ENCODE results near the gene TNS3.

Gene TNS3

DNA sequence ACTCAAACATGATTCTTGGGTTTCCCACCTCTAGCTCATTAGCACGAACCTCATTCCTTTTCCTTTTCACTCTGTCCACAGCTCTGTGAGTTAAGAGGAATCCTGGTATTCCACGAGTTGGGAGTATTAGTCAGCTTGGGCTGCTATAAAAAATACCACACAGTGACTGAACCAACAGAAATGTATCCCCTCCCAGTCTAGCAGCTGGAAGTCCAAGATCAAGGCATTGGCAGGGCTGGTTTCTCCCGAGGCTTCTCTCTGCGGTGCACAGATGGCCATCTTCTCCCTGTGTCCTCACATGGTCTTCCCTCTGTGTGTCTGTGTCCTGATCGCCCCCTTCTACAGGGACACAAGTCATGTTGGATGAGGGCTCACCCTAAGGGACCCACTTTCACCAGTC lies 261.6 kb downstream of the TNS3 start:
- peak; percentile 39 for DNase-seq

DNA sequence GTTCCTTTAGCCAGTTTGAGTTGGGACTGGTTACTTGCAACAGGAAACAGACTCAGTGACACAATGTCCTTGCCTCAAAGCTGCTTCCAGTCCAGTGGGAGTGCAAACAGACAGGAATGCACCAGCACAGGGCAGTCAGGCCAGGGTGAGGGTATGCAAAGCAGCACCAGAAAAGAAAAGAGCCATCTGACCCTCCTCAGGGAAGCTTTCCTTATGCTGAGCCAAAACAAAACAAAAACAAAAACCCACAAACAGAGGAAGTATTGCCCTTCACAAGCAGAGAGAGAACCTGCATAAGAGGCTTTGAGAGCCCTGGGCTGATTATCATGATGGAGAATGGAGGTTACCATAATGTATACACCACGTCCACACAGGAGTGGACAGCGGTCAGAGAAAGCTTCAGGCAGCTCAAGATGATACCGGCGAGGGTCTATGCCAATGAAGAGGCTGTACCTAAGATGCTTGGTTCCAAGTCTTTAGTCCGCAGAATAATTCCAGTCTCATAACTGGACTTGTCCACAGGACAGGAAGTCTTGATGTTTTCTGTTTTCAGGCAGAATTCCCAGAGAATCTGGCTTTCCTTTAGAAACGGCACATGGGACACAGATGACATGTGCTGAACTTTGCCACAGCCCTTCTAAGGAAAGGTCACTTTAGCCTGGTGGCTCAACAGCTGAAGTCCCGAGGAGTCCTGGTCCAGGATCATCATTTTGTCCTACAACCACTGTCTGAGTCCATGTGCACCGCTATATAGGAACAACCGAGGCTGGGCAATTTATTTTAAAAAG lies 263.3 kb downstream of the TNS3 start:
- DNase-seq, result no peak

DNA sequence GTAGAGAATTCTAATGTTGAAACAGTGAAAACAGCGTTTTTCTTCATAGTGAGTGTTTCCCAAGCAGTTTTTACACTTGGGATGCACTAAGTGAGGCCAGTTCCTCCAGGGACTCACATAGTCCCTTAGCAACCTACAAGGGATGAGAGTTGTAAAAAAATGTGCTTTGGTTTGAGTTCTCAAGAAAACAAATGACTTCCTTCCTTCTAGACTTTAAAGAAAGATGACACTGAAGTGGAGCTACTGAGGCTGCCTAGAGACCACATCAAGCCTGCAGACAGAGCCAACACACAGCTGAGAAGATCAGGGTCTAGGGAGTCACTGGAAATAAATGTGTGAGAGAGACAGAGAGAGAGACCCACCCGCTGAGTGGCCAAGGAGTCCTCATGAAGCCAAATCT lies 264.4 kb downstream of the TNS3 start:
- DNase-seq, result no peak

DNA sequence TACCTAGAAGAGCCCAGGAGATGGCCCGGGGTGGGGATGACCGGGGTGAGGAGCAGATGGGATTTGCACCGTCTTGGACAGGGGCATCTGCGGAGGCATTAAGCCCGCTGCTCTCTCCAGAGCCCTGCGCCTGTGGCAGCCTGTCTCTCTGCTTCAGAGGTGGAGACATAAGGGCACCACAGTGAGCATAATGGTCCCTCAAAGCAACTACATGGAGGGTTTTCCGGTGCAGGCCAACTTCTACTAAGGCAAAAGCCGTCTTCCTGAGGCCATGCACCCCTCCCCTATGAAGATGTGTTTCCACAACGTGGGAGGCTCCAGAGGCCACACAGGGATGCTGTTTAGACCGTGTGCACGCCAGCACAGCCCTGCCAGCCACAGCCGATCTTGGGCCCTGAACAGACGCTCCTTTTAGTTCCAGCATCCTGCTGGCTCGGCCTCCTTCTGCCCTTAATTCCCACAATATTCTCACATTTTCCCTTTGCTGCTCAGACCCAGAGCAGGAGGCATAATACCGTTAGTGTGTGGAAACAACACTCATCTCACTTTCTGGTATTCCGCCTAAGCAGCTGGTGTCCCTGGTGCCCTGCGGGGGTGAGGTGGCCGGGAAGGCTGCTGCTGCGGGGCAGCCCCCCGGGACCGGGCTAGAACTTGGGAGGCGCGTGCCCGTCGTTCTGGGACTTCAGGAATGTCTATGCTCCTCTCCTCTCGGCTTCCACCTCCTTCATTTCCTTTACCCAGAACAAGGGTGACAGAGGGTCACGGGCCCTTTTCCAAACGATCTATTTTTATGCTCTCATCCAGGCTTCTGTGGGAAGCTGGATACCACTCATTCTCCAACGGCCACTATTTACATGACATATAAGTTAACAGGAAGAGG lies 266.9 kb downstream of the TNS3 start:
- DNase-seq, result peak; percentile 69

DNA sequence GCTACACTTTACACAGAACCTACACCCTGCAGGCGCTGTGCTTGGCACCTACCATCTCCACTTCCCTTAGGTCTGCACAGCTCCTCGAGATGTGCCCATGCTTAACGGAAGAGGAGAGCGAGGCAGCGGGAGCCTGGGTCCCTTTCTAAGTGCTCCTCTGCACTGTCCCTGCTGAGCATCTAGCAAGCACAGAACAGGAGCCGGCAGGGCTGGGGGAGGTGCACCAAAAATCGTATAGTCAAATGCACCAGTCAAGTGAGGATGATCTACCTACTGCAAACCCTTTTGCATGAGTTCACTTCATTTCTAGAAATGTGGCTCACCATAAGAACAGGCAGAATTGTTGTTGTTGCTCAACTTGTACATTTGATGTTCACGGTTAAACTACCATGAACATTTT lies 267.7 kb downstream of the TNS3 start:
- DNase-seq, result no peak

DNA sequence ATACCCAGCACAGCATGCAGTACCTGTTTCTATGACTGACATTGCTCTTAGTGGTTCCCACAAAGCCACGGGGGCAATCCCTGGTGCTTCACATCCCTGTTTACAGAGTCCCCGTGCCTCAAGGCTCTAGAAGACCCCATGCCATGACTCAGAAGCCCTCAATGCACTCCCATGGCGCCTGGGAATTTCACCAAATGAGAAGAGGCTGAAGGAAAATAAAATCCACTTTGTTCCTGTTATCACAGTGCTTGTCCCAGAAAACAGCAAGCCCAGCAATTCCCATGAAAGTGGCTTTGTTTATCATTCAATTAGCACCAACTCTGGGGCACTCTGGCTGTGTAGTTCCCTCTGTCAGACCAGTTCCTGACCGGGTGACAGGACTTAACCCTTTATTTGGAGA lies 268.3 kb downstream of the TNS3 start:
- no peak for DNase-seq

DNA sequence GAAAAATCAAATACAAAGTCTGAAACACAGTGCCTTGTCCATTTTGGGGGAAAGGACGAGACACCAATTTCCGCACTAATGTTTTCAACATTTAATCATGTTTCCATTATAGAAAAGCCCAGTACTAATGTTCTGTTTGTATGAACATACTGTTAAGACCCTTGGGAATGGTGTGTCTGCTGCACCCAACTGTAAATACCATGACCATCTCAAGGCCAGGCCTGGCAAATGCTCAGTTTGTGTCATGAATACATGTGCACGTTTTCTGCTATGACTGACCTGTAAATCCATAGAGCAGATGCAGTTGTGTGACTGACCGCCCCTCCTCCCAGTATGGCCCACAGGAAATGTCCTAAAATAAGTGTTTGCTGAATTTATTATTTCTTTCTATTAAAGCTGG lies 270.0 kb downstream of the TNS3 start:
- no peak for DNase-seq

DNA sequence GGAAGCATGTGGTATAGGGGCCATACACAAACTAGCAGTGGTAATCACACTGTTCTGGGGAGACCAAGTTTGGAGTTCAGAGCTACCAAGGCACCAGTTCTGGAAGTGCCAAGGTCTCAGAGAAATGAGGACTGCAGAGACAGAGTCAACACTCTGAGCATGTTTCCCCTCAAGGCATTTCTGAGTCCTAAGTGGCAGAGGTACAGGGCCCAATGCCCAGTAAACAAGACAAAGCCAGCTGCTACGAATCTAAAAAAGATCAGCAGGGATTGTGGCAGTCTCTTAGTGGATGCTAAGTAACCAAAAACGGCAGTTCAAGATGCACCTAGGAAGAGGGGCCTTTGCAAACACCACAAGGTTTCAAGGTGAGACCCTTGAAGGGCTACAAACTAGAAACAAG lies 271.9 kb downstream of the TNS3 start:
- DNase-seq, result no peak

DNA sequence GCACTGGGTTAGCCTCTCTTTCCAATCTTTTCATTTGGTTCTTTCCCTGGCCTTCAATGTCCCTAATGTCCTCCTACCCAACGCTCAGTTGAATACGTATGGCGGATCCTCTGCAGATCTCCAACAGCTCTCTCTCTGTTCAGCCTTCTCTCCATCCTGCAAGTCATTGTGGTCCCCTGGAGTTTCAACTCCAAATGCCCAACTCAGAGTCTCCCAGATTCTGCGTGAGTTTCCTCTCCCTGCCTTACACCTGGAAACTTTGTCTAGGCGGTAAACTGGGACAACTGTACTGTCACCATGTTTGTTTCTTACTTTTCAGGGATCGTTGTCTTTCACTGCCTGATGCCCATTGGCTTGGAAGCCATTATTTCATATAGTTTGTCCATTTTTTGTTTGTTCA lies 273.1 kb downstream of the TNS3 start:
- DNase-seq, result no peak

DNA sequence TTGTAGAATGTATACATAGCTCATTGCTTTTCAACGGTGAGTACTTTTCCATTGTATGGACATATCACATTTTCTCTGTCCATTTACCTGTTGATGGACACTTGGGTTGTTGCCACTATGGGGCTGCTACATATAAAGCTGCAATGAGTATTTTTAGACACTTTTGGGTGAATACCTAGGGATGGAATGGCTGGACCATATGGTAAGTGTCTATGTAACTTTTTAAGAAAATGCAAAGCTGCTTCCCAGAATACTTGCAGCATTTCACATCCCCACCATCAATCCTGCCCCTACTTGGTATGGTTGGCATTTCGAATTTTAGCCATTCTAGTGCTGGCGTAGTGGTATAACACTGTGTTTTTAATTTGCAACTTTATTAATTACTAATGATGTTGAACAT lies 274.6 kb downstream of the TNS3 start:
- peak; percentile 39 for DNase-seq

DNA sequence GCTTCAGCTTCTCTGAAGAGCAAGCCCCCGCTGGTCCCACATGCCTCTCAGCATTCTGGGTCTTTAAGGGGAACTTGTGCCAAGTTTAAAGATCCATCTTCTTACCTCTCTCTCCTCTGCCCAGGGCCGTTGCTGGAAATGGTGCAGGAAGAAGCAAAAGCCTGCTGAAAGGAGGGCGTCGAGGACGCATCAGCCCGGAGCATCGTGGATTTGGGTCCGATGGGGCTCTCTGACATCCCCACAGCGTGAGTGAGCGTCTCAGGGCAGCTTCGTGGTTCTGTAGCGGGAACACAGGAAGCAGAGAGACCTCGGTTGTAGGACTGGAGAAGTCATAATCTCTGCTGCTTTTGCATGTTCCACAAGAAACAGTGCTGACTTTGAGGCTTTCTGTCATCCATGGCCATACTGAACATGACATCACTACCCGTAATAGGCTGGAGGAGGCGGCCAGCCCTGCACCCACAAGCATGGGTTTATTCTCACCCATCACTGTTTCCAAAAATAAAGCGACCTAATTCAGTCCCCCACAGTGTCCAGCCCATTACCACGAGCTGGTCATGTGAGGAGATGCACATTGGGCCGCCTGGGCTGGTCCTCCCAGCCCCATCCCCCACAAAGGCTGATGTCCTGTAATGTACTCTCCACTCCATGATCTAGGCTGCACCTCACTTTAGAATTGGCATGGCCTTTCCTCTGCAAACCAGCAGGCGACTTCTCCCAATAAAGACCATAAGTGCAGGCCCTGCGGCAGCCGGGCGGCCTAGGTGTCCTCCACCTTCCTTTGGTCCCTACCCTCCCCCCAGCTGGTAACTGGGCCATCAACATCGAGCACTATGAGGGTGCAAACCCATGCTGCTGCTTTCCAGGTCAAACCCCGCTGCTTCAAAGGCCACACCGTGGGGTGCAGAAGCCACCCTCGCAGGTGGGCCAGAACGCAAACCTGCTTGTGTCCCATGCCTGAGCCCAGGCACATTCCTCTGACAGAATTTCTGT lies 276.9 kb downstream of the TNS3 start:
- DNase-seq, result no peak

DNA sequence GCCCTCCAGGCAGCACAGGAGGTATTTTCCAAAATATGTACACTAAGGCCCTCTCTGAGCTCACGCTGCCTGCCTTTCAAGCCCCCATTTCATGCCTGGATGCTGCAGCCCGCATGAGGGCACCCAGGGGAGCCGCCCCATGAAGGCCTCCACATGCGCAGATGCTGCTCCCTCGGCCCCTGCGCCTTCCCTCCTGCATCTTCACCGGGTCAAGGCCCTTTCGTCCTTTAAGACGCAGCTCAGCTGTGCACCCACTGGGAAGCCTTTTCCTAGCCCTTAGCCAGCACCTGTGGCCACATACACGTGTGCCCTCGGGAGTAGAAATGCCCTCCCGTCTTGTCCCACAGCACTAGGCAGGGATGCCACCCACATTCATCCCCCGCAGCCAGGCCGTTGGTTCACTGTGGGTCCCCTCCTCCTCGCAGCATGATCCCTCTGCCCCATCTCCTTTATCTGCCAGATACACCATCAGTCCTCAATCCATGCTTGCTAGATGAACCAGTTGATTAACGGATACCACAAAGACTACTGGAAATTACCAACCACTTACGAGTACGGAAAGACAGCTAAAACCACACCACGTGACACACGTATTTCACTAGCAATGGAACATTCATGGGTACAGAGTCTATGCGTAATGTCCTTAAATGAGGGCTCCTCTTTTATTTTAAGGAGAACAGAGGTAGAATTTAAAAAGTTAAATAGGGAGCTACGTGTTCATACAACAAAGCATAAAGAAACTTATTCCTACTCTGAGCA lies 278.0 kb downstream of the TNS3 start:
- no peak for DNase-seq

DNA sequence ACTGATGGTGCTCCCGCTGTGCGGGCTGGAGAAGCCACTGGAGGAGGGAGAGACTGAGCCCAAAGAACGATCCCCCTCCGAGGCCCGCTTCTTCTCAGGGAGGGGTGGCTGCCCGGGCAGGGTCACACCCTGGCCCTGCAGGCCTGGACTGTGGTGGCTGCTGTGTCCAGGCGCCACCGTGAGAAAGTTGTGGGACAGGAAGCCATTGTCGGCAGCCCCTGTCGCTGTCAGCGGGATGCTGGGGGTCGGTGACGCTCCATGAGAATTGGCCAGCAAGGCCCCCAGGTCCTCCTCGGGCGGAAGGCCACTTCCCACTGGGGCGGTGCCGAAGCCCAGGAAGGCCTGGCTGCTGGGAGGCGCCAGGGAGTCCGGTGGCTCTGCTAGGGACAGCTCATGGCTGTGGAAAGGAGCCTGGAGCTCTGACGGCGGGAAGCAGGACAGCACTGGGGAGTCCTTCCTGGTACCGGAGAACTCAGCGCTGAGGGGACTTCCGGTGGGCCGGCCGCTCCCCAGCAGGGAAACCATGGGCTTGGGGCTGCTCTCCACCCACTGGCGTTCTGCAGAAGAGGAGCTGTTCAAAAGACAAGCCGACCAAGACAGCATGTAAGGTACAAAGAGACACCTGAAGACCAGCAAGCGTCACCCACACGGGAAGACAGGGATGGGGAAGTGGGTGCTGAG lies 278.8 kb downstream of the TNS3 start:
- no peak for DNase-seq

DNA sequence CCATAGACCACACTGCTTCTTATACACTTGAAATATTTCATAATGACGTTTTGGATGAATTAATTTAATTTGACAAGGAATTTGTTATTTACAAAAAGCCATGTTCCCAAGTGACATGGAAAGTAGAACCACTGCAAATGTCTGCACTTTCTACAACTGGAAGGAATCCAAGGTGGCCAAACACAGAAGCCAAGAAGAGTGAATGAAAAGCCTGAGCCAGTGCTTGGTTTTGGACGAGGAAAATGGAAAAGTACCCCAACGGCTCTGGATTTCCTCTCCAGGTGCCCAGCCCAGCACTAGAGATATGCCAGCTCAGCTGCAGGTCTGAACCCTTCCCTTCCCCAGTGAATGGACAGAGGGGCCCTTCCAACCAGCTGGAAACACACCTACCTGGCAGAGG lies 279.4 kb downstream of the TNS3 start:
- no peak for DNase-seq

DNA sequence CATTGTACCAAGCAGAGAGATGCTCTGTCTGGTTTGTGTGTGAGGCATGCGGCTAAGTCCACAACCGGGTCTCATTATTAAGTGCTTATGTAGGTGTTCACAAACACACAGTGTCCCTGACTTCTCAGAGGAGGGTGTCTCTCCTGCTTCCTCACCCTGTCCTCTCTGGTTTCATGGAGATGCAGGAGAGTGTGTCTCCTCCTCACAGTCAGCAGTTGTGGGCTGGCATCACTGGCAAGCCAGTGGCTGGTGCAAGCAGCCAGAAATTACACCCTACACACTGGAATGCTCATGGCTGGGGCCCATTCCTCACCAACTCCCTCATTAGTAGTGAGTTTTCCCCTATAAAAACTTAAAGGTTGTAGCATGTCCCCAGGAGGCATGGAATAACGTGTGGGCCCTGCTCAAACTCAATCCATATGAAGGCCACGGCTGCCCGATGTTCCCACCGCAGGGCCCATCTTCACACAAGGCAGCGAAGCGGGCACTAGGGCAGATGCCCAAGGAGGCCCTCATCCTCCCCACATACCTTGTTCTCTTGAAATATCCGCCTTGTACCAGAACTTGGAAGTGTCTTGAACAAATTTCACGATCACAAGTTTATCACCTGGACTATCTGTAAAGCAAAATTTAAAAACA lies 280.1 kb downstream of the TNS3 start:
- DNase-seq, result no peak

DNA sequence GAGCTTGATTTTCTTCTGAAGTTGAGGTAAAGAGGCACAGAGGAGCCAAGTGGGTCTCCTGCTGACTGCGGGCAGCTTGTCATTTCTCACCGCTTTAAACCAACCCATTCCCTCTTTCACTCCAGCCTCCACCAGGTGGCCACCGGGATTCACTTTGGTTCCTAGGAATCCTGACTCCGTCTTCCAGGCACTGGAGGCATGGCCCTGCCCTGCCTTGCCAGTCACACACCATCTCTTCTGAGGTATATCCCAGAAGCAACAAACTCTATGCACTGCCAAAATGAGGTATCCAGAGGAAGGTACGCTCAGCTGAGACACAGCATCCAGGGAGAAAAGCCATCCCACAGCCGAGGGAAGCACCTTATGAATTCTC lies 280.8 kb downstream of the TNS3 start:
- DNase-seq, result no peak

DNA sequence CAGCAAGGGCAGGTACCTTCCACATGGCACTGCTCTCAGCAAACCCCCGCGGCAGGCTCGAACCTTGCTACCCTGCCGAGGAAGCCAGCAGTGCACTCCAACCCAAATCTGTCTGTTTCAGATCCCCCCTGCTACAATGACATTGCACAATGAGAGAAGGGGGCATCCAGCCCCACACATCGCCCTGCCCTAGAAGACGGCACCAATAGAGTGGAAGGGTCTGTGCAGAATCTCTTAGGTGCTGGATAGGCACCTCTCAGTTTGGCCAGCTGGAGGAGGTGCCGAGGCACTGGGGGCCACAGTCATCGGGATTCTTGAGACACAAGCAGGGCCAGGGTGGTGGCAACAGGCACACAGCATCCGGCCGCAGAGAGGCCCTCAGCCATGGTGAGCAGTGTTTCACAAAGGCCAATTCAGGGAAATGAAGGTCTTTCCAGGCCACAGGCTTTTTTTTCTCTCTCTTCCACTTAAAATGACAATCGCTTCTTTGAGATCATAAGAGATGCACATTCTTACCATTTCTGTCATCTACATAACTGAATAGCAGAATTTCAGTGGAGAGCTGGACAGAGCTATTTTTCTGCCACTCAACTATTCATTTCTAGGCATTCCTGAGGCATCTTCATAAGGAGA lies 281.3 kb downstream of the TNS3 start:
- DNase-seq, result no peak

DNA sequence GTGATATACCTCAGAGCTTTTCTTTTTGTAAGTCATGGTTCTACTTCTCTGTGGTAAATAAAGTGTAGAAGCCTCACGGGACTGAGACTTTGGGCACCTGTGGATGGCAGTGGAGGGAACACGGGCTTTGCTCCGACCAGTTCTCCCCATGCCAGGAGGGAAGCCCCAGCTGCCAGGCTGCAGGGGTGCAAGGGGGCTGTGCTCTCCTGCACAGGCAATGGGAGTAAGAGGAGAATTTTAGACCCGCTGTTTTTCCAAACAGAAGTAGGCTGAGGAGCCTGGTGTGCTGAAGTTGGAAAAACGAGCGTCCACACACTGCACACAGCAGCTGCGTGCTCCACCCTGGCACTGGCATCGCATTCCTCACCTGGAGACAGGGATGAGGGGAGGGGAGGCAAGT lies 282.4 kb downstream of the TNS3 start:
- no peak for DNase-seq

DNA sequence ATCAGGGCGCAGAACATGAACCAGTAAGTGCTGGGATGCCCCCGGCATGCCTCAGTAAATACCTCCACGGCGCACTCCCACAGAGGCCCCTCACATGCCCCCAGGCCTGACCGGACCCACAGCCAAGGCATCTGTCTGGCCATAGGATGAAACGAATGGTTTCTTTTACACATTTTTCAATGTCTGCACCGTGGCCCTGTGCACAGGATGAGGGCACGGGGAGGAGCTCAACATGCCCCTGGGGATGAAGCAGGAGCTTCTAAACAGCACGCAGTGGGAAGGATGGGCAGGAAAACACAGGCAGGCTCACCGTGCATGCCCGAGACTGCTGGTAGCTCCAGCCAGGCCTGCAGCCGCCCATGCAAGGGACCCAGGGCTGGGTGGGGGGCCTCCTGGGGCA lies 283.3 kb downstream of the TNS3 start:
- no peak for DNase-seq

DNA sequence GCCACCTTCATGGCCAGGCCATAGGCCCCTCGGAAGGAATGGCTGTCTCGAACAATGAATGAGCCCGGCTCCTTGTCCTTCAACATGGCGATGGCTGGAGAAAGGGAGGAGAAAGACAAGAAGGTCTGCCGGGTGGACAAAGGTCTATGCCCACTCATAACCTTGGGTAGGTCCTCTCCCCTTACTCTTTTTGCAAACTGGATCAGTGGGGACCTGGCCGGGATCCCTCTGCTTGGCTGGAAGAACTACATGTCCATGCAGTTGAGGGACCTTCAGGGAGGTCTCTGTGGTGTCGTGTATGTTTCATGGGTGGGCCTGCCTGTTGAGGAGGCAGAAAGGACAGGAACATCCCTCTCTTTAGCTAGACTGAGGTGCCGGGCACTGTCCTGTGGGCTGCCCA lies 284.8 kb downstream of the TNS3 start:
- no peak for DNase-seq
